Caco-2 (cell line): Measurements from ENCODE around the gene AP2B1. TPM values are rescaled to one million over a fixed set of nuclear protein-coding genes. Genes with fewer than 3 reads are reported as not detected.
"Not testable (repeated sequence)": the region's sequence is repeated elsewhere in the genome, so short reads cannot be mapped to it uniquely, and the experiment has no call there.

Experiments
- BruUV-seq: library from RNA; stranded (reverse); fragments of 400-500 nt; replicated peaks from 2 replicates; lab custom pipeline; 2021; lab: Mats Ljungman, UMichigan
- CTCF ChIA-PET: fragments of 300-600 bp; sonication (Branson Sonifier 250); formaldehyde crosslinking; loops from one replicate; lab custom pipeline; 2022; ENCODE audit warnings: antibody characterized with exemption; lab: Charles Lee
- POLR2A ChIA-PET: fragments of 300-600 bp; sonication (Branson Sonifier 250); formaldehyde crosslinking; loops from one replicate; lab custom pipeline; 2022; ENCODE audit warnings: antibody characterized with exemption; lab: Charles Lee
- DNase-seq, 2 experiments: peaks; one replicate each; pipeline versions ENCODE4 v3.0.0 to v3.0.0-alpha.2; 2020 to 2022
- H3K27me3 ChIP-seq: replicated peaks from 2 replicates; pipeline ENCODE4 v1.6.0; 2011; ENCODE audit warnings: low read length; ENCODE audit not compliant: control insufficient read depth, insufficient read depth
- H3K36me3 ChIP-seq: 2 replicates; pipeline ENCODE4 v1.5.1; 2011; ENCODE audit warnings: low read length; ENCODE audit not compliant: control insufficient read depth, insufficient read depth
- H3K4me1 ChIP-seq: fragments of 250-450 bp; sonication (Bioruptor Pico); 2 replicates; pipeline ENCODE4 v1.5.1; 2020; ENCODE audit warnings: mild to moderate bottlenecking
- H3K4me3 ChIP-seq: 2 replicates; pipeline ENCODE4 v1.5.1; 2011; ENCODE audit warnings: low read depth, mild to moderate bottlenecking, control low read depth, low read length
- H3K9me3 ChIP-seq: fragments of 250-450 bp; sonication (Bioruptor Pico); 2 replicates; pipeline ENCODE4 v1.5.1; 2020; ENCODE audit warnings: mild to moderate bottlenecking, moderate library complexity
- H3K27ac Mint-ChIP-seq: one replicate; pipeline ENCODE4 v1.8.0; 2022; ENCODE audit warnings: mixed read lengths; ENCODE audit not compliant: unreplicated experiment
- H3K27me3 Mint-ChIP-seq: one replicate; pipeline ENCODE4 v1.8.0; 2022; ENCODE audit warnings: mixed read lengths; ENCODE audit not compliant: insufficient read depth, unreplicated experiment
- H3K36me3 Mint-ChIP-seq: one replicate; pipeline ENCODE4 v1.8.0; 2022; ENCODE audit warnings: mild to moderate bottlenecking, mixed read lengths; ENCODE audit not compliant: insufficient read depth, unreplicated experiment
- H3K4me1 Mint-ChIP-seq: one replicate; pipeline ENCODE4 v1.8.0; 2022; ENCODE audit warnings: low read depth, mixed read lengths; ENCODE audit not compliant: unreplicated experiment
- H3K4me3 Mint-ChIP-seq: one replicate; pipeline ENCODE4 v1.8.0; 2022; ENCODE audit warnings: mild to moderate bottlenecking, moderate library complexity, mixed read lengths; ENCODE audit not compliant: unreplicated experiment
- H3K9me3 Mint-ChIP-seq: one replicate; pipeline ENCODE4 v1.8.0; 2022; ENCODE audit warnings: mixed read lengths; ENCODE audit not compliant: unreplicated experiment
- CTCF ChIP-seq, 2 experiments: fragments of 200-600 bp in 1 of 2; IDR thresholded peaks; 1 replicate in 1 of 2; 2 replicates in 1 of 2; pipeline versions ENCODE4 v1.5.1 to v1.8.0; 2011 to 2022; ENCODE audit warnings: antibody characterized with exemption in 1 of 2, control low read depth in 1 of 2, inconsistent platforms in 1 of 2, low read depth in 1 of 2, low read length in 1 of 2, mild to moderate bottlenecking in 1 of 2, moderate library complexity in 1 of 2; ENCODE audit not compliant: insufficient read depth in 1 of 2, severe bottlenecking in 1 of 2, unreplicated experiment in 1 of 2
- intact Hi-C: fragments of 100-400 bp; cut with micrococcal nuclease; formaldehyde crosslinking; loops from one replicate; pipeline ENCODE4 v1.10.0; 2022; ENCODE audit not compliant: unreplicated experiment
- total RNA-seq: library from RNA; stranded (reverse); gene quantifications from 2 replicates; pipeline ENCODE4 v1.2.3, GENCODE V29; 2022

The AP2B1 gene
- total RNA-seq, 1 experiment from 2014 or later: 228 TPM

DNA sequence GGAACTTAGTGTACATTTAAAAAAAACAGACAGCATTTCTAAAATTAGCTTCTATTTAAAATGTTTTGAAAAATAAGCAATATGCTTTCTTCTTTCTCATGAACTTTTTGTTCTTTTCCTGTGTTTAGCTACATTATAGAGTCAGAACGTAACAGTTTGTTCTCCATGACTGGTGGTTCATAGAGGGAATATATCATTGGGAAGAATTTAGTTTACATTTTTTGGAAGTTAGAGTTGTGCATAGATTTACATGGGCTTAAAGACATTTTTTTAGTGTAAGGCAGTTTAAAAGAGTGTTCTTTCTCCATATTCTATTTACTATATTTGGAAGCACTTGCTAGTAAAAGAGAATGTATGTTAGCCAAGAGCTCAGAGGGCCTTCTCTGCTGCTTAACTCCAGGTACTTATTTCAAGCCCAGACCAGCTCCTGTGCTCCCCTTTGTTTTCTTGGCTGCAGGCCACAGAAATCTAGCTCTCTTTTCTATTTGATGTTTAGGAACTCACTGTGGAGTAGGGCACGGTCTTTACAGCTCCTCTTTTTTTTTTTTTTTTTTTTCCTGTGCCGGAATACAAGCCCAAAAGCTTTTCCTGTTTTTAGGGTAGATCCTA is 20.2 kb downstream of the AP2B1 start:
- H3K36me3 ChIP-seq: no peaks in the 10 kb centered on the region
- H3K36me3 Mint-ChIP-seq: peaks cover 84% of the 10 kb centered on the region

DNA sequence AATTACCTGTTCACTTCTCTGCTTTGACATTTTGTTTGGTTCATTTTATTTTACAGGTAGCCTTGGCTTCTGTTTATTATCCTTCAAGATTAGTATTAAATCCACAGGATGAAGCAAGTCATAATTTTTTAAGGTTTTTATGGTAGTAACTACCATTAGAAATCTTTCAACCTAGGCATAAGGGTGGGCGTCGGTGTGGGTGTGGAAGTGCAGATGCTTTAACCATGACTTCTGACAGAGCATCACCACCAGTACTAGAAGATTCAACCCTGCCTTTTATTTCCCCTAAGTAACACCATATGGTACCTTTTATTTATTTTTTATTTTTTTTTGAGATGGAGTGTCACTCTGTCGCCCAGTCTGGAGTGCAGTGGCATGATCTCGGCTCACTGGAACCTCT is 22.7 kb downstream of the AP2B1 start:
- Histone ChIP-seq H3K27me3 (no peaks in the 10 kb centered on the region), H3K4me1 (no peaks in the 10 kb centered on the region), H3K9me3 (no peaks in the 10 kb centered on the region), H3K4me3 (no peak overlapping the region), H3K36me3 (no peaks in the 10 kb centered on the region)
- H3K9me3 Mint-ChIP-seq: no peaks in the 10 kb centered on the region
- no peak for TF ChIP-seq CTCF (IDR thresholded peaks at IDR 0.05; ENCODE audit: insufficient read depth in 1 of 2, low read depth in 1 of 2, low read length in 1 of 2, severe bottlenecking in 1 of 2, unreplicated experiment in 1 of 2)
- DNase-seq: no peak
- intact Hi-C loops: no loop called here
- H3K27me3 Mint-ChIP-seq: no peaks in the 10 kb centered on the region
- no peak overlapping the region for H3K4me3 Mint-ChIP-seq
- no TSS peak for BruUV-seq
- CTCF ChIA-PET: no interaction called here
- peaks cover 62% of the 10 kb centered on the region for H3K36me3 Mint-ChIP-seq
- POLR2A ChIA-PET: no interaction called here
- no peak overlapping the region for H3K27ac Mint-ChIP-seq
- H3K4me1 Mint-ChIP-seq: no peaks in the 10 kb centered on the region

More for the DNA sequence above, 20.2 kb downstream of the AP2B1 start:
- no peaks in the 10 kb centered on the region for H3K27me3 ChIP-seq
- DNase-seq: no peak
- TF ChIP-seq CTCF (IDR thresholded peaks at IDR 0.05; ENCODE audit: insufficient read depth in 1 of 2, low read depth in 1 of 2, low read length in 1 of 2, severe bottlenecking in 1 of 2, unreplicated experiment in 1 of 2): no peak
- H3K4me1 ChIP-seq: no peaks in the 10 kb centered on the region
- CTCF ChIA-PET: interaction anchor here (0.7 kb wide), 1 partner anchor 11 kb away, joined by 3 read pairs; no protein-coding TSS in a partner anchor
- no TSS peak for BruUV-seq
- intact Hi-C loops: no loop called here
- POLR2A ChIA-PET: interaction anchor here (0.5 kb wide), 1 partner anchor 104 kb away, joined by 3 read pairs; no protein-coding TSS in a partner anchor
- H3K4me3 ChIP-seq: no peak overlapping the region
- H3K9me3 ChIP-seq: no peaks in the 10 kb centered on the region
- Mint-ChIP-seq H3K4me1 (no peaks in the 10 kb centered on the region), H3K4me3 (no peak overlapping the region), H3K9me3 (no peaks in the 10 kb centered on the region), H3K27ac (no peak overlapping the region), H3K27me3 (no peaks in the 10 kb centered on the region)

- ChIA-PET CTCF (interaction anchor here (0.7 kb wide), 1 partner anchor 129 kb away, joined by 4 read pairs; no protein-coding TSS in a partner anchor), POLR2A (interaction anchor here (0.7 kb wide), 1 partner anchor 34 kb away, joined by 5 read pairs; no protein-coding TSS in a partner anchor)
- H3K9me3 Mint-ChIP-seq, H3K9me3 ChIP-seq, H3K36me3 ChIP-seq, H3K4me1 Mint-ChIP-seq, H3K4me3 Mint-ChIP-seq, BruUV-seq, H3K27me3 Mint-ChIP-seq, H3K27me3 ChIP-seq, H3K4me3 ChIP-seq, H3K27ac Mint-ChIP-seq, DNase-seq, H3K4me1 ChIP-seq, intact Hi-C loops: not testable (repeated sequence)
- H3K36me3 Mint-ChIP-seq: peaks cover 57% of the 10 kb centered on the region
Observed at GRCh38 chr17:35610746-35611145, 23.6 kb downstream of the AP2B1 start.
